Right lobe of liver (tissue), 6 donors: Measurements from ENCODE around the gene MUC5AC. TPM values are rescaled to one million over a fixed set of nuclear protein-coding genes. Genes with fewer than 3 reads are reported as not detected.
A peak's percentile ranks its signal among the peaks of the same experiment; 100 is the strongest.

ENCODE experiments used
- ATAC-seq, 4 donors: fragments of 200-7000 bp; cut with Tn5 transposase; one replicate each; pipeline ENCODE4 v1.9.1; 2020; ENCODE audit warnings: mild to moderate bottlenecking in 4 of 4, moderate library complexity in 4 of 4
- DNase-seq, 3 donors: peaks; one replicate each; pipeline ENCODE4 v3.0.0-alpha.2; 2020
- H3K27ac ChIP-seq, 3 donors: fragments of 200-600 bp; one replicate each; pipeline ENCODE4 v1.8.0; 2022
- H3K27me3 ChIP-seq, 2 donors: fragments of 200-600 bp; one replicate each; pipeline ENCODE4 v1.8.0; 2022
- H3K36me3 ChIP-seq, 4 donors: fragments of 200-600 bp; sonication (generic) in 1 of 4; one replicate each; pipeline versions ENCODE4 v1.5.1 to v1.8.0; 2017 to 2022; ENCODE audit warnings: control low read depth in 1 of 4
- H3K4me1 ChIP-seq, 4 donors: fragments of 200-600 bp; sonication (generic) in 1 of 4; one replicate each; pipeline versions ENCODE4 v1.5.1 to v1.8.0; 2017 to 2022; ENCODE audit warnings: control low read depth in 1 of 4
- H3K4me3 ChIP-seq, 3 donors: fragments of 200-600 bp; one replicate each; pipeline ENCODE4 v1.8.0; 2022
- H3K9me3 ChIP-seq, 4 donors: fragments of 200-600 bp; sonication (generic) in 1 of 4; one replicate each; pipeline versions ENCODE4 v1.5.1 to v1.8.0; 2017 to 2022; ENCODE audit warnings: control low read depth in 1 of 4
- POLR2A ChIP-seq: fragments of 450-650 bp; IDR thresholded peaks from one replicate; pipeline ENCODE4 v1.6.1; 2017; ENCODE audit warnings: antibody characterized with exemption, mild to moderate bottlenecking
- WGBS: methylation state at CpG from one replicate; pipeline ENCODE4 v1.1.6; 2018; ENCODE audit warnings: low coverage, low lambda C conversion rate; ENCODE audit not compliant: insufficient coverage; ENCODE audit errors: missing lambda C conversion rate; 5-methylcytosine and 5-hydroxymethylcytosine counted together
- intact Hi-C, 2 donors: fragments of 100-400 bp; cut with DNase I; formaldehyde crosslinking; loops; one replicate each; pipeline versions ENCODE4 v1.11.2 to v1.14.1; 2022
- total RNA-seq, 6 experiments: library from RNA; depleted of rRNA in 2 of 6; stranded (reverse); fragments of >200 nt in 2 of 6; fragmentation: NEBNext Ultra II Directional in 3 of 6; extraction: Animal tissue kit (Norgen Biotek cat#: 25700) in 3 of 6; gene quantifications; one replicate each; pipeline versions ENCODE4 v1.1.0 to v1.2.4, GENCODE V29; 2016 to 2023
- TF ChIP-seq, protein P1 (sequence below), 4 donors: fragments of 200-600 bp in 3 of 4; fragments of 450-650 bp in 1 of 4; IDR thresholded peaks; one replicate each; pipeline versions ENCODE4 v1.5.1 to v1.8.0; 2016 to 2022; ENCODE audit warnings: antibody characterized with exemption in 4 of 4, mild to moderate bottlenecking in 2 of 4
- donor health status: DM: no; HTN: yes; CAD: no.
- donor health status: DM: no; HTN: no; CAD: no.
- donor health status: DM: no; HTN: no; CAD: no.
- donor health status: DM: no; HTN: yes; CAD: no.
- donor health status: DM: no; HTN: yes; CAD: no.

MUC5AC gene
- total RNA-seq, 6 experiments from 2014 or later = not detected

DNA sequence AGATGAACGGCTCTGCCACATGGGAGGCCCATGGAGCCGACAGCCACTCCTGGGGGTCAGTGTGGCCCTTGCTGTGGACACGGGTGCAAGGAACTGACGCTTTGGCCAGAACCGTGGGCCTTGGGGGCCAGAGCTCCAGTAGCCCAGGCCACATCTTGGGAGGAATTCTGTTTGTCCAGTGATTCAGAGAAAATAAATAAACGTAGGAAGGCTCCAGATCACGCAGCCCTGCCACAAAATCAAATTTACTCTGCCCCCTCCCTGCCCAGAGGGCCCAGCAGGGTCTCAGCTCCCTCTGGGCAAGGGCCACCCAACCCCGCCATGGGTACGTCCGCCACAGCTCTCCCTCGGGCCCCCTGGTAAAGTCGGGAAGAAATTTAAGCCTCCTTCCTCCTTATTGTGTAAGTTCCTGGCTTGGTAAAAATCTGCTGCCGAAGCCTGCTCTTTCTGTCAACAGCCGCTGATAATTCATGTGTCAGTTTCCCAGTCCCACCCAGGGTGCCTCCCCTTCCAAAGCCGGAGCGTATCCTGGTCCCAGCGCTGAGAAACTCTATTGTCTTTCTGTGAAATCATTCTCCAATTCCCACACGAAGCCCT lies 6.9 kb upstream of the MUC5AC start:
- intact Hi-C loops = no loop called here
- H3K27ac ChIP-seq = no peak overlapping the region

DNA sequence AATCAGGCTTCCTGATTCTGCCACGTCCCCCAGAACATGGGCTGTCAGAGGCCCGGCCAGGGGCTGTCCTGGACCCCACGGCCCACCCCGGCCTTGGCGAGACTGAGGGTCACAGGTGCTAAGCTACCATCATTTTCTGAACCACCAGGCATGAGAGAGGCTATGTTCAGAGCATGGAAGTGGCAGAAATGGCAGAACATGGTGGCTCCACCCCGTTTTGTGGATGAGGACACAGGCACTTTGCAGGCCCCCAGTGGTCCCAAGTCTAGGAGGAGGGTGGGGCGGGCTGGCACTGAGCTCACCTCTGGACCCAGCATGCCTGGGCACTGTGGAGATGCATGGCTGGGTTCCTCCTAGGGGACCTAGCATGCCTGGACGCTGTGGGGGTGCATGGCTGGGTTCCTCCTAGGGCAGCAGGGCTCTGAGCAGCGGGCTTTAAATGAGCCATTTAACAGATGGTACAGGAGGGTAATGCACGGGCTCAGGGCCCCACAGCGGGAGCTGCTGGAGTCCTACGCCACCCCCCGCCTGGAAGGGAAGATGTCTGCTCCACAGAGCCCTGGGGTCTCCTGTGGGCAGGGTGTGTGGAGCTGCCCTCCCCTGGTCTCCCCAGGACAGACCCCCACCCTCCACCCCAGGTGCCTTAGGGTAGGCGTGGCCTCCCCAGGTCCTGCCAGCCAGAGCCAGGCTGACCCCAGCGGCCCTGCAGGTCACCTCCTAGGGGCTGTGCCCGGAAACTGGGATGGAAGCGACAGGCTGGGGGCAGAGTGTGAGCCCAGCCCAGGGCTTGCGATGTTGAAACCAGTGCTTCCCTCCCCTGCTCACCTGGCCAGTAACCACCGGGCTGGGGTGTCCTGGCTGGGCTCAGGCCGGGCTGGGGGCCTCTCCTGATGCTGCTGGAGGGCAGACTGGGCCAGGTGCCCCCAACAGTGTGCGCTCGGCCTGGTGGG lies 6.1 kb upstream of the MUC5AC start:
- Histone ChIP-seq H3K27ac (no peak overlapping the region), H3K27me3 (no peaks in the 10 kb centered on the region), H3K4me3 (no peak overlapping the region), H3K4me1 (no peaks in the 10 kb centered on the region), H3K36me3 (no peaks in the 10 kb centered on the region), H3K9me3 (no peaks in the 10 kb centered on the region)
- ATAC-seq (peak in 3 of 4 donors; percentile 14 to 53 (median 15)), DNase-seq (peak; percentile 39 to 58 (median 47))
- intact Hi-C loops = no loop called here
- TF ChIP-seq, protein P1, sequence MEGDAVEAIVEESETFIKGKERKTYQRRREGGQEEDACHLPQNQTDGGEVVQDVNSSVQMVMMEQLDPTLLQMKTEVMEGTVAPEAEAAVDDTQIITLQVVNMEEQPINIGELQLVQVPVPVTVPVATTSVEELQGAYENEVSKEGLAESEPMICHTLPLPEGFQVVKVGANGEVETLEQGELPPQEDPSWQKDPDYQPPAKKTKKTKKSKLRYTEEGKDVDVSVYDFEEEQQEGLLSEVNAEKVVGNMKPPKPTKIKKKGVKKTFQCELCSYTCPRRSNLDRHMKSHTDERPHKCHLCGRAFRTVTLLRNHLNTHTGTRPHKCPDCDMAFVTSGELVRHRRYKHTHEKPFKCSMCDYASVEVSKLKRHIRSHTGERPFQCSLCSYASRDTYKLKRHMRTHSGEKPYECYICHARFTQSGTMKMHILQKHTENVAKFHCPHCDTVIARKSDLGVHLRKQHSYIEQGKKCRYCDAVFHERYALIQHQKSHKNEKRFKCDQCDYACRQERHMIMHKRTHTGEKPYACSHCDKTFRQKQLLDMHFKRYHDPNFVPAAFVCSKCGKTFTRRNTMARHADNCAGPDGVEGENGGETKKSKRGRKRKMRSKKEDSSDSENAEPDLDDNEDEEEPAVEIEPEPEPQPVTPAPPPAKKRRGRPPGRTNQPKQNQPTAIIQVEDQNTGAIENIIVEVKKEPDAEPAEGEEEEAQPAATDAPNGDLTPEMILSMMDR (IDR thresholded peaks at IDR 0.05) = no peak
- no peak for TF ChIP-seq POLR2A
- WGBS = 32% methylated on average over 8 of the region's 22 CpGs

More for the DNA sequence above, 6.9 kb upstream of the MUC5AC start:
- WGBS = 29% methylated on average over 13 of the region's 18 CpGs
- TF ChIP-seq, protein P1 (IDR thresholded peaks at IDR 0.05) = no peak
- no peak for TF ChIP-seq POLR2A
- H3K36me3 ChIP-seq = no peaks in the 10 kb centered on the region
- H3K4me1 ChIP-seq = no peaks in the 10 kb centered on the region
- no peaks in the 10 kb centered on the region for H3K27me3 ChIP-seq
- peak in 2 of 3 donors; percentile 24 to 43 for DNase-seq
- peak in 3 of 4 donors; percentile 13 to 44 (median 29) for ATAC-seq
- no peaks in the 10 kb centered on the region for H3K9me3 ChIP-seq
- H3K4me3 ChIP-seq = no peak overlapping the region

DNA sequence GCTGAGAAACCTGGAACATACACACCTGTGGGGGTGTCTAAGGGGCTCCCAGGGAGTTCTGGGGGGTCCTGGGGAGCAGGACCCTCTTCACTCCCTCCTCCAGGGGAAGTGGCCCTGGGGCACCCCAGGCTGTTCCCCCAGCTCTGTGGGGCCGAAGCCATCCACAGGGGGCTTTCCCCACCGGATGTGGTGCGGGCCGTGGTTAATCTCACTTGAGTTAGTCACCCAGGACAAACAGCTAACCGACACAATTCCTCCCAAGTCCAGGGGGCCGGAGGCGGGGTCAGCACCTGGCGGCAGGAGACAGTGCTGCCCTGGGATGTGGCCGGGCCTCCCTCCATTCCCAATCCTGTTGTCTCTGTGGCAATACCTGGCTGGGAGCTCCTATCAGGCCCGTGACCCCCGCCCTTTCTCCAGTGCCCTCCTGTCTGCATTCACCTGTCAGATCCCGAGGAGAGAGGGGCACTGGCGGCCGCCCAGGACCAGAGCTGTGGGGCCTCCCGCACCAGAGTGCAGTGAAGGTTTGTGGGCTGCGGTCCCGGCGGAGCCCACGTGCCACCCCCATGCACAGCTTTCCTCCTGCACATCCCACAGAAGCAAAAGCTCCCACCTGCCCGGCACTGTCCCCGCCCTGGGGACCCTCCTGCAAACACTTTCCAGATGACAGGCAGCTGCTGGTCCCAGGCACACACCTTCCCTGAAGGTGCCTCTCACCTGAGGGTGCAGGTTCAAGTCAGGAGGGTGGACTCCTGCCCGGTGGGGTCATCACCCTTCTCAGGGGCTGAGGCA lies 5.2 kb upstream of the MUC5AC start:
- H3K4me3 ChIP-seq = no peak overlapping the region
- 30% methylated on average over 5 of the region's 22 CpGs for WGBS
- intact Hi-C loops = no loop called here
- H3K27me3 ChIP-seq = no peaks in the 10 kb centered on the region
- DNase-seq (peak; percentile 38 to 42 (median 38)), ATAC-seq (peak in 1 of 4 donors; percentile 23)
- no peak overlapping the region for H3K27ac ChIP-seq
- no peak for TF ChIP-seq POLR2A
- TF ChIP-seq, protein P1 (IDR thresholded peaks at IDR 0.05) = no peak
- no peaks in the 10 kb centered on the region for H3K9me3 ChIP-seq
- no peaks in the 10 kb centered on the region for H3K4me1 ChIP-seq
- no peaks in the 10 kb centered on the region for H3K36me3 ChIP-seq

DNA sequence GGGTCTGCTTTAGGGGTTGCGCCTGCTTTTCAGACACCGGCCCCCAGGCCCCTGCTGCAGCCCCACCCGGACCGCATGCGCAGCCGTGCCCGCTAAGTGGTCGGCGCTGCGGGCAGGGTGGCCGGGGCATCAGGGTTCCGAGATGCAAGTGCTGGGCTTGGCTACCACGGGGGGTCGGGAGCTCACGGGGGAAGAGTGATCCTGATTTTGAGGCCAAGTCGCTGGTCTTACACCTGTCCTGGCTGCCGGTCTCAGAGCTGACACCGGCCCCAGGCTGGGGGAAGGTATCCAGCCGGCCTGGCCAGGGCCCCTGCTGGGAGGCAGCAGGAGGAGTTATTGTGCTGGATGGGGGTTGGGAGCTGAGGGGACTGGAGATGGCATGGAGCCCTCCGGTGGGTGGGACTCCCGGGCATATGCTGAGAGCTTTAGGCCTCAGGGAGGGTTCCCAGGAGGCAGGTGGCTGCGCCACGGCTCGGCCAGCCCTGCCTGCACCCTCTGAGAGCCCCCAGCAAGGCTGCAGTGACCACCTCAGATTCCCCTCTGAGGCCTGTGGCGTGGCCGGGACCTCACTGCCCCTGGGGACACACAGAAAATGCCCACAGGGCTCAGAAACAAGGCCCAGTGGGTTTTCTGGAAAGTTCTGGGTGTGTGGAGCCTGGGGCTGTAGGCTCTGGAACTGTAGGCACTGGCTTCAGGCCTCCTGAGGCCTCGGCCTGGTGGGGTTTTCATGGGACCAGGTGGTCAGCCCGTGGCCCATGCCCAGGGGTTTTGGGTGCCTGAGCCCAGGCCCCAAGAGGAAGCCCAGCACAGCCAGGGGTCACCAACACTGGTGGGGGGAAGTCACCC lies 4.4 kb upstream of the MUC5AC start:
- no peaks in the 10 kb centered on the region for H3K4me1 ChIP-seq
- no peak overlapping the region for H3K27ac ChIP-seq
- no peak overlapping the region for H3K4me3 ChIP-seq
- no peaks in the 10 kb centered on the region for H3K36me3 ChIP-seq
- WGBS = no CpG with 5 or more reads among the region's 28 CpGs
- ATAC-seq (peak in 2 of 4 donors; percentile 2 to 29), DNase-seq (peak in 2 of 3 donors; percentile 40 to 44)
- H3K9me3 ChIP-seq = no peaks in the 10 kb centered on the region
- intact Hi-C loops = no loop called here
- TF ChIP-seq POLR2A = no peak
- TF ChIP-seq, protein P1 (IDR thresholded peaks at IDR 0.05) = no peak
- H3K27me3 ChIP-seq = no peaks in the 10 kb centered on the region
